HepG2 (cell line): ENCODE results near the gene L3MBTL4. TPM values are rescaled to one million over a fixed set of nuclear protein-coding genes. Genes with fewer than 3 reads are reported as not detected.

Source experiments
- HNRNPUL1 ChIP-seq: fragments of 200-400 bp; formaldehyde crosslinking; IDR thresholded peaks from 2 replicates; pipeline ENCODE4 v1.6.1; 2017; ENCODE audit warnings: low read depth, mild to moderate bottlenecking, low read length, moderate library complexity
- HOMEZ ChIP-seq: IDR thresholded peaks from 2 replicates; pipeline ENCODE4 v1.6.1; 2016; ENCODE audit warnings: low read depth
- HOXA7 ChIP-seq: sonication (generic); formaldehyde crosslinking; IDR thresholded peaks from 2 replicates; pipeline ENCODE4 v1.8.1; 2022; ENCODE audit warnings: mild to moderate bottlenecking, missing genetic modification reagents, moderate library complexity
- IRF2 ChIP-seq: IDR thresholded peaks from 2 replicates; pipeline ENCODE4 v1.6.1; 2018; ENCODE audit warnings: missing genetic modification reagents, missing compliant biosample characterization
- IRF9 ChIP-seq: sonication (generic); formaldehyde crosslinking; IDR thresholded peaks from 2 replicates; pipeline ENCODE4 v1.8.0; 2022; ENCODE audit warnings: missing genetic modification reagents, mild to moderate bottlenecking, borderline replicate concordance
- KAT8 ChIP-seq: IDR thresholded peaks from 2 replicates; pipeline ENCODE4 v1.6.1; 2016; ENCODE audit warnings: missing genetic modification reagents, missing compliant biosample characterization
- MAFK ChIP-seq, 2 experiments: IDR thresholded peaks in 1 of 2; conservative IDR thresholded peaks in 1 of 2; 2 replicates each; pipeline ENCODE4 v1.6.1; 2011; ENCODE audit warnings: improper control_type of control experiment in 2 of 2, low read length in 2 of 2
- NR2F6 ChIP-seq, 2 experiments: IDR thresholded peaks; 2 replicates each; pipeline ENCODE4 v1.6.1; 2016; ENCODE audit warnings: antibody characterized with exemption in 1 of 2, mild to moderate bottlenecking in 1 of 2
- PAF1 ChIP-seq: IDR thresholded peaks from 2 replicates; pipeline ENCODE4 v1.6.1; 2016; ENCODE audit warnings: missing genetic modification reagents, missing compliant biosample characterization
- PAX8 ChIP-seq: sonication (generic); formaldehyde crosslinking; IDR thresholded peaks from 2 replicates; pipeline ENCODE4 v1.8.0; 2022; ENCODE audit warnings: mild to moderate bottlenecking, missing genetic modification reagents, borderline replicate concordance
- PHB2 ChIP-seq: fragments of 450-650 bp; IDR thresholded peaks from 2 replicates; pipeline ENCODE4 v1.6.1; 2018; ENCODE audit not compliant: partially characterized antibody
- PHF5A ChIP-seq: IDR thresholded peaks from one replicate; pipeline ENCODE4 v1.6.1; 2018; ENCODE audit warnings: low read depth, missing genetic modification reagents; ENCODE audit not compliant: unreplicated experiment
- RELA ChIP-seq: sonication (generic); formaldehyde crosslinking; IDR thresholded peaks from 2 replicates; pipeline ENCODE4 v1.4.0; 2020; ENCODE audit warnings: missing genetic modification reagents
- SAP130 ChIP-seq: IDR thresholded peaks from 2 replicates; pipeline ENCODE4 v1.6.1; 2016; ENCODE audit warnings: low read depth
- SMAD1 ChIP-seq: sonication (generic); formaldehyde crosslinking; IDR thresholded peaks from 2 replicates; pipeline ENCODE4 v1.4.0; 2020; ENCODE audit warnings: missing genetic modification reagents, low read depth, mild to moderate bottlenecking, borderline replicate concordance
- SMC3 ChIP-seq: IDR thresholded peaks from 2 replicates; pipeline ENCODE4 v1.6.1; 2011; ENCODE audit warnings: low read length, improper control_type of control experiment
- SRSF1 ChIP-seq: fragments of 200-400 bp; formaldehyde crosslinking; optimal IDR thresholded peaks from 2 replicates; pipeline ENCODE3; 2017; ENCODE audit warnings: mild to moderate bottlenecking, low read depth, low read length, moderate library complexity
- STAG1 ChIP-seq: sonication (generic); formaldehyde crosslinking; IDR thresholded peaks from 2 replicates; pipeline ENCODE4 v1.4.0; 2020; ENCODE audit warnings: missing genetic modification reagents
- SUZ12 ChIP-seq: fragments of 150-350 bp; IDR thresholded peaks from 2 replicates; pipeline ENCODE4 v1.6.1; 2014; ENCODE audit warnings: low read depth, low read length
- SYNCRIP ChIP-seq: fragments of 200-400 bp; formaldehyde crosslinking; IDR thresholded peaks from 2 replicates; pipeline ENCODE4 v1.6.1; 2018; ENCODE audit warnings: mild to moderate bottlenecking, low read depth, low read length; ENCODE audit not compliant: insufficient read depth
- ZC3H4 ChIP-seq: sonication (generic); formaldehyde crosslinking; IDR thresholded peaks from 2 replicates; pipeline ENCODE4 v1.4.0; 2020; ENCODE audit warnings: missing genetic modification reagents, borderline replicate concordance
- ZHX1 ChIP-seq: sonication (generic); formaldehyde crosslinking; IDR thresholded peaks from 2 replicates; pipeline ENCODE4 v1.8.1; 2022; ENCODE audit warnings: low read depth, mild to moderate bottlenecking, missing genetic modification reagents
- ZNF225 ChIP-seq: sonication (generic); formaldehyde crosslinking; IDR thresholded peaks from 2 replicates; pipeline ENCODE4 v1.4.0; 2020; ENCODE audit warnings: mild to moderate bottlenecking, missing genetic modification reagents
- ZNF530 ChIP-seq: sonication (generic); formaldehyde crosslinking; IDR thresholded peaks from 2 replicates; pipeline ENCODE4 v1.5.0; 2020; ENCODE audit warnings: low read depth, mild to moderate bottlenecking, missing genetic modification reagents
- ZNF557 ChIP-seq: sonication (generic); formaldehyde crosslinking; IDR thresholded peaks from 2 replicates; pipeline ENCODE4 v1.4.0; 2020; ENCODE audit warnings: missing genetic modification reagents
- ZNF713 ChIP-seq: sonication (generic); formaldehyde crosslinking; IDR thresholded peaks from 2 replicates; pipeline ENCODE4 v1.4.0; 2020; ENCODE audit warnings: mild to moderate bottlenecking, missing genetic modification reagents
- ZZZ3 ChIP-seq: sonication (generic); formaldehyde crosslinking; IDR thresholded peaks from 2 replicates; pipeline ENCODE4 v1.4.0; 2020; ENCODE audit warnings: missing genetic modification reagents, mild to moderate bottlenecking, borderline replicate concordance
- polyA plus RNA-seq, 8 experiments: library from polyadenylated mRNA; depleted of rRNA in 3 of 8; stranded (reverse) in 7 of 8; unstranded in 1 of 8; fragments of >200 nt; fragmentation: Illumina TruSeq in 4 of 8; extraction: Trizol in 4 of 8; gene quantifications; 2 replicates each; pipeline versions ENCODE4 v1.2.1 to v1.2.3, GENCODE V29; 2011 to 2016; ENCODE audit warnings: low read depth in 4 of 8, missing spikeins in 1 of 8, mixed read lengths in 1 of 8; ENCODE audit not compliant: insufficient read depth in 1 of 8
- total RNA-seq, 5 experiments: library from RNA; depleted of rRNA; stranded (reverse); fragments of >200 nt; fragmentation: Illumina TruSeq; extraction: Trizol; gene quantifications; 2 replicates each; pipeline ENCODE4 v1.2.3, GENCODE V29; 2016; ENCODE audit warnings: low read depth in 1 of 5

L3MBTL4 gene
- total and polyA plus RNA-seq, 2 of the 13 experiments (the other 11 are each of a cell fraction or from before 2014, with no cell fraction given): 10.8 to 13.3 TPM

GRCh38 chr18:6370886-6371635 is 43.6 kb downstream of the L3MBTL4 start (continued):
- TF ChIP-seq IRF2 (CRISPR knock-in tag): peak; percentile 43; the same call in 1 of the 2 replicates
- TF ChIP-seq SMAD1: no peak
- TF ChIP-seq IRF9 (CRISPR knock-in tag): no peak
- no peak for TF ChIP-seq ZNF713
- no peak for TF ChIP-seq KAT8
- peak; percentile 70 for TF ChIP-seq SAP130
- TF ChIP-seq SRSF1: no peak
- TF ChIP-seq HOMEZ (CRISPR knock-in tag): peak; percentile 85
- no peak for TF ChIP-seq HOXA7
- no peak for TF ChIP-seq SUZ12
- no peak for TF ChIP-seq PAF1 (CRISPR knock-in tag)
- TF ChIP-seq SYNCRIP: no peak
- TF ChIP-seq NR2F6 (IDR thresholded peaks at IDR 0.05): peak; percentile 60
- TF ChIP-seq NR2F6 (CRISPR knock-in tag; IDR thresholded peaks at IDR 0.05): peak; percentile 79
- TF ChIP-seq PHB2: no peak
- TF ChIP-seq PHF5A (CRISPR knock-in tag): no peak
- TF ChIP-seq RELA (CRISPR knock-in tag): no peak
- no peak for TF ChIP-seq ZZZ3 (CRISPR knock-in tag)
- peak; percentile 35; a peak in 2 of 4 replicates for TF ChIP-seq MAFK (conservative IDR thresholded peaks at IDR 0.05 in 1 of 2, IDR thresholded peaks at IDR 0.05 in 1 of 2; ENCODE audit: low read length in 2 of 2)
- TF ChIP-seq ZC3H4 (CRISPR knock-in tag): no peak
- TF ChIP-seq ZNF225 (CRISPR knock-in tag): no peak
- TF ChIP-seq ZNF530 (CRISPR knock-in tag): no peak
- TF ChIP-seq SMC3: no peak
- TF ChIP-seq HNRNPUL1: no peak
- no peak for TF ChIP-seq PAX8 (CRISPR knock-in tag)
- TF ChIP-seq ZHX1 (CRISPR knock-in tag): no peak
- TF ChIP-seq ZNF557 (CRISPR knock-in tag): no peak
- peak; percentile 17; the same call in 1 of the 2 replicates for TF ChIP-seq STAG1
